HG03135 (cell line): ENCODE results near the gene CENPB.

ENCODE experiments used
- ATAC-seq: cut with Tn5 transposase; IDR thresholded peaks from one replicate; pipeline ENCODE4 v1.9.1; 2021; ENCODE audit warnings: mild to moderate bottlenecking, moderate library complexity; ENCODE audit not compliant: unreplicated experiment

The CENPB gene

GRCh38 chr20:3751305-3751674 is 35.2 kb downstream of the CENPB start:
- no peak for ATAC-seq

DNA sequence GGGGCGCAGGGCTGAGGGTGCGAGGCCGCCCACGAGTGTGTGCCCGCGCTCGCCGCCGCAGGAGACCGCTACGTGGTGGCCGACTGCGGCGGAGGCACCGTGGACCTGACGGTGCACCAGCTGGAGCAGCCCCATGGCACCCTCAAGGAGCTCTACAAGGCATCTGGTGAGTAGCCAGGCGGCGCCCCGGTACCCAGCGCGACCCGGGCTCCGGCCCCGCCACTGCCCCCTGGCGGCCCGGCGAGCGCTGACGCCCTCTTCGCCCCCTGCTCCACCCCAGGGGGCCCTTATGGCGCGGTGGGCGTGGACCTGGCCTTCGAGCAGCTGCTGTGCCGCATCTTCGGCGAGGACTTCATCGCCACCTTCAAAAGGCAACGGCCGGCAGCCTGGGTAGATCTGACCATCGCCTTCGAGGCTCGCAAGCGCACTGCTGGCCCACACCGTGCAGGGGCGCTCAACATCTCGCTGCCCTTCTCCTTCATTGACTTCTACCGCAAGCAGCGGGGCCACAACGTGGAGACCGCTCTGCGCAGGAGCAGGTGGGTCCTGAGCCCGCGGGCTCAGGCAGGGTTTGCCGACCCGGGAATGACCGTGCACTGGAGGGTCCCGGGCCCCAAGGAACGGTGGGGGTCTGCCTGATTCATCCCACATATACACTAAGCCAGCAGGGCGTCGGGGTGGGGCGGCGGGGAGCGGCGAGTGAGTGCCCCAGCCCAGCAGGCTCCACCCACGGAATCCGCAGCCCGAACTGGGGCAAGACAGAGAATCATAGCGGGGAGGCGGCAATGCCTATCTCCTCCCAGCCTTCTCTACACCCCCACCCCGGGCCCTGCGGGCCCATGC is 36.6 kb downstream of the CENPB start:
- no peak for ATAC-seq

DNA sequence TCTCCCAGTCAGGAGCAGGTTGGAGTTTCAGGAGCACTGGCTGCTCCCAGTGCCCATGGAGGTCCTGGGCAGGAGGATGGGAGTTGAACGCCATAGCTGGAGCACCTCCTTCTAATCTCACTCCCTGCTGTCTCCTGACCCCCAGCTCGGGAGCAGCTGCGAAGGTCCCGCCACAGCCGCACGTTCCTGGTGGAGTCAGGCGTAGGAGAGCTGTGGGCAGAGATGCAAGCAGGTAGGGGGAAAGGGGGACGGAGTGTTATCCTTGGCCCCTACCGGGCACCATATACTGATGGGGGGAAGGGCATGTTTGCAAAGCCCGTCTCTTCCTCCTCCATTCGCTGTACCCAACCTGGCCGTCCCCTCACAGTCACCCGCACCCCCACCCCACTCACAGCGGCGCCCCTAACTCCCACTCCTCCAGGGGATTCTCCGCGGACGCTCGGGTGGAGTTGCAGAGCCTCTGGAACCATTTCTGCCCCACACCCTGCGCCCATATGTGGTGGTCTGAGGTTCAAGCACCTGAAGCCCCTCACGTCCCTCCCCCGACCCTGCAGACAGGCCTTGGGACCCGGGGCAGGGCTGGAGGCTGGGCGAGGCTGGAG is 37.4 kb downstream of the CENPB start:
- ATAC-seq, result no peak

DNA sequence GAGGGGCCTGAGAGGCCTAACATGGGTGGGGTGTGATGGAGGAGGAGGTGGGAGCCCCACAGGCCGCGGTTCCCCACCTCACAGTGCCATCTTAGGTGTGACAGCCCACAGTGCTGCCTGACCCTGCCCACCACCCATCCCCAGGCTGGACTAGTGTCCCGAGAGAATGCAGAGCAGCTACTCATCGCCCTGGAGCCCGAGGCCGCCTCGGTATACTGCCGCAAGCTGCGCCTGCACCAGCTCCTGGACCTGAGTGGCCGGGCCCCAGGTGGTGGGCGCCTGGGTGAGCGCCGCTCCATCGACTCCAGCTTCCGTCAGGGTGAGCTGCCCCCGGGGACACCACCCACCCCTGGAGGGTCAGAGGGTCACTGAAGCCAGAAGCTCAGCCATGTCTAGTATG is 38.5 kb downstream of the CENPB start:
- ATAC-seq, result no peak

DNA sequence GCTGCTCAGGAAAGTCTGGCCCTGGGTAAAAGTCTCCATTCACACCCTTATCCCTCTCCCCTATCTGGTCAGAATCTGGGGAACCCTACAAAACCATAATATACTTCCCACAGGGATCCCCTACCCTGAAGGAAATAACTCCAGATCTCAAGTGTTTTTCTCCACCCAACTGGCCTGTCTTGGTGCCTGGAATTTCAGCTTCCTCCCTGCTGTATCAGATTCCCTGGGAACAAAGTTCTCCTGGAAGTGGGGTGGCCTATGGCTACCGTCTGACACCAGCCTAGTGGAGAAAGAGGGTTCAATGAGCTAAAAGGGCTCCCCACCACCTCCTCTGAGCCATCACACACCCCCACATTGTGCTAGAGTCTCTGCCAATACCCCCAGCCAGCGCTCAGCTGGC is 39.1 kb downstream of the CENPB start:
- ATAC-seq, result no peak

GRCh38 chr20:3745686-3746173 is 40.8 kb downstream of the CENPB start:
- ATAC-seq, result no peak

DNA sequence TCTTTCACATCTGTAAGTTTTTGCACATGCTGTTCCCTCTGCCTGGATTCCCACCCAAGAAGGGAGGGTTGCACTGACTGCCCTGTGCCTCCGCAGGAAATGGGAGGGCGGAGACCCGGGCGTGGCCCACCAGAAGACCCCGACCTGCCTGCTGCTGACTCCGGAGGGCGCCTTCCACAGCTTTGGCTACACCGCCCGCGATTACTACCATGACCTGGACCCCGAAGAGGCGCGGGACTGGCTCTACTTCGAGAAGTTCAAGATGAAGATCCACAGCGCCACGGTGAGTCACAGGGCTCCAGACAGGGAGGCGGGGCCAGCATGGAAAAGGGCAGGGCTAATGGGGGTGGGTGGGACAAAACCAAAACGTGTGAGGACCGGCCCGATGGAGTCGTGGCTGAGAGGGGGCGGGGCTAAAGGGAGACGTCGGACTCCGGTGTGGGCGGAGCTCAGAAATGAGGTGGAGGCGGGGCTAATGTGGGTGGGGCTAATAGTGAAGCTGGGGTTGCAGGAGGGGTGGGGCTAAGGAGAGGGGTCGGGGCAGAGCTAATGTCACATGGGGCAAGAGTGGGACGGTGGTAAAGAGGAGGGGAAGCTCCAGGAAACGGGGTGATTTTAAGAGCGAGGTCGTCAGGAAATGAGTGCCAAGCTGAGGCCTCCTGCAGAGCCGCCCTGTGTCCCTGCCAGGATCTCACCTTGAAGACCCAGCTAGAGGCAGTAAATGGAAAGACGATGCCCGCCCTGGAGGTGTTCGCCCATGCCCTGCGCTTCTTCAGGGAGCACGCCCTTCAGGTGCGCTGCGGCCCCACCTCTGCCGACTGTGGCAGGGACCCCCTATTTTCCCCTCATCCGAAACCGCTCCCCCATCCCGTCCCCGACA is 41.5 kb downstream of the CENPB start:
- no peak for ATAC-seq

DNA sequence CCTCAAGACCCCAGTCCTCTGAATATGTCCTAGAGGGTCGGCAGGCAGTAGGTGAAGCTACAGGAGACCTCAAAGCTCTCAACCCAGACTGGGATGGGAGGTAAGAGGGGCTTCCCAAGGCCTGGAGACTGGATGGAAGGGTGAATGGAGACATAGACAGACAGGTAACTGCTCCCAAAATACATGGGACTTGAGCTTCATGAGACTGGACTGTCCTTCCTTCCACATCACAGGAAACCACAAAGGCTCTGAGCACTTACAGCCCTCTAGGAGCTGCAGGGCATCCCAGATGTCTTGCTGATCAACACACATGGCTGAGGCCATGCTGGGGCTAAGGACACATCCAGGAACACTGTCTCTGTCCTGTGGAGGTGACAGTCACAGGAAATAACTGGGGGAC is 42.5 kb downstream of the CENPB start:
- no peak for ATAC-seq

- no peak for ATAC-seq
Observed at GRCh38 chr20:3743251-3743650, 43.3 kb downstream of the CENPB start.

DNA sequence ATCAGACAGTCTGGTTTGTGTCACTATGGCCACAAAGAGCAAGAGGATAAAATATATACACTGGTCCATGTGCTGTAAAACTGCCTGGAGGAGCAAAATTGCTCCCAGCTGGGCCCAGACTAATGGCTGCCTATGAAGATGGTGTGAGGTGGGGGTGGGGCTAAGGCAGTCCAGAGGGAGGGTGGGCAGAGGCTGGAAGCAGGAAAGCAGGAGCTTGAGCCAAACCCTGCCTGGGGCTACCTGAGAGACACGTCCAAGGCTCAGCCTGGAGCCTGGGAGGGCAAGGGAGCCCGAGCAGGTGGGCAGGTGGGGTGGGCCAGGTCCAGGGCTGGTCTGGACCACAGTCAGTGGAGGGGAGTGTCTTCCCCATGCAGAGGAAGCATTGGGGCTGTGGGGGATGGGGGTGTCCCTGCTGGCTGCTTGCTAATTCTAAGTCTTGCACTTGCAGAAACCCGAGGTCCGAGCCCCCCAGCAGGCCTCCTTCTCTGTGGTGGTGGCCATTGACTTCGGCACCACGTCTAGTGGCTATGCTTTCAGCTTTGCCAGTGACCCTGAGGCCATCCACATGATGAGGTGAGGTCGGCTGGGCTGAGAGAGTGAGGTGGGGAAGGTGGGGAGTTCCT is 44.6 kb downstream of the CENPB start:
- ATAC-seq, result no peak

DNA sequence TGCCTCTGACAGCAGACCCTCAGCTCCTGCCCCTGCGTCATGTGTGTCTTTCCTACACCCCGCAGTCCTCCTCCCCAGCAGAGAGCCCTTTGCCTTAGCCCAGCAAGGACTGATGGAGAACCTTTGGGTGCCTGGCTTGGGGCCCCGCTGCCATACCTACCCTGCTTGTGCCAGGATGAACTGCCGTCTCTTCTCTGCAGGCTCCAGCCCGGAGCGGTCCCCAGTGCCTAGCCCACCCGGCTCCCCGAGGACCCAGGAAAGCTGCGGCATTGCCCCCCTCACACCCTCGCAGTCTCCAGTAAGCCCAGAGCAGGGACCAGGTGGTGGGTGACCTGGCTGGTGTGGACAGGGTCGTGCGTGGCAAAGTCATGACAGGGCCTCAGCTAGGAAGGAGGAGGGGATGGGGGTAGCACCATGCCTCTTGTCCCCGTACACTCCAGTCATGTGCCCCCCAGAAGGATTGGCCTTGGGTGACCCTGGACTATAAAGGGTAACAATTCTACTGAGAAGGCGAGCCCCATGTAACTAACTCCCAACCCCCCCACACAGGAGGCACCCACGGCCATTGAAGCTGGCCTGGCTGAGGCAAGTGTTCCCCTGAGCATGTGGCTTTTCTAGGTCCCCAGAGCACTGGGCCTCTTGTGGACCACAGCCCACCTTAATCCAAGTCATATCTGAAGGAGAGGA is 45.8 kb downstream of the CENPB start:
- no peak for ATAC-seq

DNA sequence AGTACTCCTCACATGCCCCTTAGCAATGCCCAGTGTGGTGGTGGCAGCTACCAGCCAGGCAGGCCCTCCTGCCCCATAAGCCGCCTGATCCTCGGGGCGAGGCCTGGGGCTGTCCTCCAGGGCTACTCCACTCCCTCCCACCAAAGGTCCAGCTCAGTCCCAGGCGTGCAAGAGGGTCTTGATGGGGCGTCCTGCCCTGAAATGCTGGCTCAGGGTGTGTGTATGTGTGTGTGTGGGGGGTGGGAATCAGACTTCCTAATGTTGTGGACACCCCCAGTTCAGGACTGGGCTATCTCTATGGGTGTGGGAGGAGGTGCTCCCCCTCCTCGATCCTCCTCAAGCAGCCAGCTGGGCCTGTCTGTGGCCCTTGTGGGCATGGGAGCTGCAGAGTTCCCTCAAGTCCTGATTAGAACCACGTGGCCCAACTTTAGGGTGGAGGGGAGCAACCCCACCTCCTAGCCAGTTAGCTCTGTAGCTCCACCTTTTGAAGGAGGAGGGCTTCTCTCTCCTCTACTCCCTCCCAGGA is 46.6 kb downstream of the CENPB start:
- no peak for ATAC-seq

DNA sequence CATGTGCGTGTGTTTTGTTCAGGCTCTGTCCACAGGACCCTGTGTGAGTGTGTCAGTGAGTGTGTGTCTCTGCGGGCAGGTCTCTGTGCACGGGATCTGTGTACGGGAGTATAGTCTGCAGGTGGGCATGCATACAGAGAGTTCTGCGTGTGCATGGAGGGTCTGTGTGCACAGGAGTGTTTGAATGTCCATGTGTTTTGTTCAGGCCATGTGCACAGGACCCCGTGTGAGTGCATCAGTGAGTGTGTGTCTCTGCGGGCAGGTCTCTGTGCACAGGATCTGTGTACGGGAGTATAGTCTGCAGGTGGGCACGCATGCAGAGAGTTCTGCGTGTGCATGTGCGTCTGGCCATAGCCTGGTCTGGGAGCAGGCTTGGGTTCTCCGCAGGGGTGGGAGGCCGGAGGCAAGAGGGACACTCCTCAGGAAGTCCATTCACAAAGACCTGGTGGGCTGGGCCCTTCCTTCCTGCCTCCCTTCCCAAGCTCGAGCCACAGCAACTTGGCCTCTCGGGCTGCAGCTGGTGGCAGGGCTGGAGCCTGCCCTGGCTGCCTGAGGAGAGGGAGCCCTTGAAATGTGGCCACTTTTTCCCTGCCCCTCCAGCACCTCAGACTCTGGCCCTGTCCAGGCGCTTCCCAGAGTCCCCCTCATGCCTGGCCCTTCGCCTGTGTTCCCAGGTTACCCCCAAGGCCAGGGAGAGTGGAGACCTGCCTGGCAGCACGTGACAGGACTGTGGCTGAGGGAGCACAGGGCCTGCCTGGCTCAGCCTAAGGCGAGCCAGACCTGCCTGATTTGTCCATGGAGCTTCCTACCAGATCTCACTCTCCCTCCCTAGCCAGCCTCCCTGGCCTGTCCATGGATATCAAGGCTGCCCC is 47.2 kb downstream of the CENPB start:
- ATAC-seq, result no peak

DNA sequence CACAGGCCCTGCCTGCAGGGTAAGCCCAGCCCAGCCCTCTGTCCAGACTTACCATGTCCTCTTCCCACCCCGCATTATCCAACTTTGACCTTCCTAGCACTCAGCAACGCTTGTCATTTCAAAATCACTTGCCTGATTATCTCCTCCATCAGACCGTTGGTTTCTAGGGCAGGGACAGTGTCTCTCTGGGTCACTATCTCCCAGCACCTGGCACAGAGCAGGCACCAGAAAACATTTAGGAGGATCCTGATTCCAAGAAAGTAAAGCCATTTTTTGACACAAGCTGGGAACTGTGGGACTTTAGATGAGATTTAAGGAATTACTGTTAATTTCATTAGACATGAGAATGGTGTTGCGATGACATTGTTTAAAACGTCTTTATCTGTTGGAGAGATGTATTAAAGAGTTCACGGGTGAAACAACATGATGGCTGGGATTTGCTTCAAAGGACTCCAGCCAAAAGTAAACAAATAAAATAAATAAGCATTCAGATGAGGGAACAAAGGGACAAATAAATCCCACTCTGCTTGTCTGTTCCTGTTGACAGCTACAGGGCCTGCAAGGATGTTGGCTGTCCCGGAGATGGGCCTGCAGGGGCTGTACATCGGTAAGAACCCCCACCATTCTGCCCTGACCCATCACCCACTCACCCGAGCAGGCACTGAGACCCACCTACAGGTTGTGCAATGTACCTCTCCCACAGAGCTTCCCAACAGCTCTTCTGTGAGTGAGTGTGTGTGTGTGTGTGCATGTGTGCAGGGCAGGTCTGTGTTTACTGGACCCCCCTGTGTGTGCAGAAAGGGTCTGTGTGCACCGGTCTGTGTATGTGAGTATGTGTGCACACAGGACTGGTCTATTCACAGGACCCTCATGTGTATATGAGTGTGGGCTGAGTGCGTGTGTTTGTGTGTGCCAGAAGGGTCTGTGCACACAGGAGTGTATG is 48.2 kb downstream of the CENPB start:
- no peak for ATAC-seq

- no peak for ATAC-seq
Observed at GRCh38 chr20:3735768-3736167, 50.8 kb downstream of the CENPB start.

GRCh38 chr20:3734111-3734843 is 52.3 kb downstream of the CENPB start:
- no peak for ATAC-seq
